Erythroblast (primary cell): ENCODE results near the gene ZBED5.

Experiments used
- DNase-seq, 2 experiments: peaks; one replicate each; lab custom pipeline; 2025; lab: John Stamatoyannopoulos, UW
- GATA1 ChIP-seq: IDR thresholded peaks from 2 replicates; pipeline ENCODE4 v1.6.1; 2011; ENCODE audit warnings: low read depth, mild to moderate bottlenecking, control low read depth, low read length, moderate library complexity
- POLR2A ChIP-seq: IDR thresholded peaks from 2 replicates; pipeline ENCODE4 v1.6.1; 2011; ENCODE audit warnings: mild to moderate bottlenecking, low read length

ZBED5 gene

GRCh38 chr11:10805741-10806140 lies 52.1 kb downstream of the ZBED5 start:
- no peak for DNase-seq
- TF ChIP-seq GATA1: no peak
- no peak for TF ChIP-seq POLR2A

GRCh38 chr11:10803676-10804075 lies 54.2 kb downstream of the ZBED5 start:
- no peak for DNase-seq
- TF ChIP-seq POLR2A (no peak), GATA1 (no peak)
